GM18861 (cell line): ENCODE data around the gene C5orf47.
"Not testable (repeated sequence)": the region's sequence is repeated elsewhere in the genome, so short reads cannot be mapped to it uniquely, and the experiment has no call there.

Source experiments
- ATAC-seq: cut with Tn5 transposase; IDR thresholded peaks from one replicate; pipeline ENCODE4 v1.9.1; 2021; ENCODE audit not compliant: unreplicated experiment

Gene C5orf47

GRCh38 chr5:173969167-173970049 is 19.6 kb upstream of the C5orf47 start:
- no peak for ATAC-seq

- ATAC-seq = no peak
Measured at GRCh38 chr5:173970878-173971650, 17.9 kb upstream of the C5orf47 start.

- no peak for ATAC-seq
Measured at GRCh38 chr5:173971681-173972345, 17.2 kb upstream of the C5orf47 start.

- no peak for ATAC-seq
Measured at GRCh38 chr5:173972607-173972924, 16.4 kb upstream of the C5orf47 start.

GRCh38 chr5:173972925-173973615 is 15.9 kb upstream of the C5orf47 start:
- no peak for ATAC-seq

GRCh38 chr5:173973616-173973969 is 15.4 kb upstream of the C5orf47 start:
- no peak for ATAC-seq

GRCh38 chr5:173974688-173975239 is 14.2 kb upstream of the C5orf47 start:
- ATAC-seq = no peak

- no peak for ATAC-seq
Measured at GRCh38 chr5:173981185-173981761, 7.7 kb upstream of the C5orf47 start.

GRCh38 chr5:173984218-173984617 is 4.8 kb upstream of the C5orf47 start:
- ATAC-seq = no peak

- ATAC-seq = no peak
Measured at GRCh38 chr5:173989432-173990082, 587 bp downstream of the C5orf47 start.

- no peak for ATAC-seq
Measured at GRCh38 chr5:173997331-173997730, 8.4 kb downstream of the C5orf47 start.

- ATAC-seq = no peak
Measured at GRCh38 chr5:173998531-173998930, 9.6 kb downstream of the C5orf47 start.

GRCh38 chr5:174000076-174000475 is 11.1 kb downstream of the C5orf47 start:
- no peak for ATAC-seq

GRCh38 chr5:174003795-174004194 is 14.8 kb downstream of the C5orf47 start:
- ATAC-seq = no peak

GRCh38 chr5:174008922-174009321 is 20.0 kb downstream of the C5orf47 start:
- no peak for ATAC-seq

GRCh38 chr5:174010365-174010764 is 21.4 kb downstream of the C5orf47 start:
- no peak for ATAC-seq

GRCh38 chr5:174011441-174011840 is 22.5 kb downstream of the C5orf47 start:
- no peak for ATAC-seq

GRCh38 chr5:174020069-174020927 is 31.3 kb downstream of the C5orf47 start:
- not testable (repeated sequence) for ATAC-seq

GRCh38 chr5:174020928-174021304 is 31.9 kb downstream of the C5orf47 start:
- ATAC-seq = no peak
